NCI-H2029 (cell line): ENCODE results near the gene ASIC1.

Experiments used
- DNase-seq: peaks from one replicate; lab custom pipeline; 2025; lab: John Stamatoyannopoulos, UW

ASIC1 gene

GRCh38 chr12:50041062-50041860 lies 16.1 kb upstream of the ASIC1 start:
- no peak for DNase-seq

GRCh38 chr12:50041962-50042361 lies 15.4 kb upstream of the ASIC1 start:
- DNase-seq, result no peak

GRCh38 chr12:50042693-50043092 lies 14.7 kb upstream of the ASIC1 start:
- no peak for DNase-seq

- DNase-seq, result no peak
These were observed 14.1 kb upstream of the ASIC1 start for GRCh38 chr12:50043308-50043707.

- DNase-seq, result no peak
These were observed 13.5 kb upstream of the ASIC1 start for GRCh38 chr12:50043854-50044253.

- no peak for DNase-seq
These were observed 9.6 kb upstream of the ASIC1 start for GRCh38 chr12:50047693-50048250.

- DNase-seq, result no peak
These were observed 7.9 kb upstream of the ASIC1 start for GRCh38 chr12:50049254-50050118.

GRCh38 chr12:50050119-50050385 lies 7.3 kb upstream of the ASIC1 start:
- DNase-seq, result no peak

- DNase-seq, result no peak
These were observed 6.8 kb upstream of the ASIC1 start for GRCh38 chr12:50050410-50051098.

- no peak for DNase-seq
These were observed 6.1 kb upstream of the ASIC1 start for GRCh38 chr12:50051101-50051806.

GRCh38 chr12:50052544-50052943 lies 4.9 kb upstream of the ASIC1 start:
- no peak for DNase-seq

GRCh38 chr12:50052964-50053363 lies 4.4 kb upstream of the ASIC1 start:
- no peak for DNase-seq

- no peak for DNase-seq
These were observed 3.8 kb upstream of the ASIC1 start for GRCh38 chr12:50053583-50053982.

GRCh38 chr12:50055831-50056638 lies 1.4 kb upstream of the ASIC1 start:
- no peak for DNase-seq

GRCh38 chr12:50056639-50056976 lies 788 bp upstream of the ASIC1 start:
- no peak for DNase-seq

- DNase-seq, result no peak
These were observed 687 bp downstream of the ASIC1 start for GRCh38 chr12:50057896-50058670.

- peak; percentile 12 for DNase-seq
These were observed 1.4 kb downstream of the ASIC1 start for GRCh38 chr12:50058743-50059312.

- no peak for DNase-seq
These were observed 2.2 kb downstream of the ASIC1 start for GRCh38 chr12:50059440-50060119.

- no peak for DNase-seq
These were observed 2.7 kb downstream of the ASIC1 start for GRCh38 chr12:50060120-50060468.

- DNase-seq, result no peak
These were observed 3.8 kb downstream of the ASIC1 start for GRCh38 chr12:50061171-50061570.
